Endodermal cell (in vitro differentiated cells): ENCODE measurements around the gene SCTR. TPM values are rescaled to one million over a fixed set of nuclear protein-coding genes. Genes with fewer than 3 reads are reported as not detected.

ENCODE experiments used
- DNase-seq: peaks from one replicate; pipeline ENCODE4 v3.0.0-alpha.2; 2017
- H3K27ac ChIP-seq: 2 replicates; pipeline ENCODE4 v1.5.1; 2013; ENCODE audit warnings: mild to moderate bottlenecking, low read depth, low read length, moderate library complexity
- H3K27me3 ChIP-seq: 2 replicates; pipeline ENCODE4 v1.6.1; 2013; ENCODE audit warnings: mild to moderate bottlenecking, low read length, moderate library complexity; ENCODE audit not compliant: insufficient read depth, control insufficient read depth, poor library complexity, severe bottlenecking
- H3K36me3 ChIP-seq: 2 replicates; pipeline ENCODE4 v1.7.0; 2013; ENCODE audit warnings: mild to moderate bottlenecking, low read length, moderate library complexity; ENCODE audit not compliant: control insufficient read depth, insufficient read depth
- H3K4me1 ChIP-seq: one replicate; pipeline ENCODE4 v1.7.0; 2013; ENCODE audit warnings: low read length; ENCODE audit not compliant: control insufficient read depth, insufficient read depth
- H3K4me3 ChIP-seq: 2 replicates; pipeline ENCODE4 v1.5.1; 2013; ENCODE audit warnings: mild to moderate bottlenecking, low read length, moderate library complexity
- H3K9ac ChIP-seq: 2 replicates; pipeline ENCODE4 v1.6.1; 2013; ENCODE audit warnings: mild to moderate bottlenecking, low read length, moderate library complexity; ENCODE audit not compliant: poor library complexity, severe bottlenecking; ENCODE audit errors: extremely low read depth
- H3K9me3 ChIP-seq: 2 replicates; pipeline ENCODE4 v1.6.1; 2013; ENCODE audit warnings: mild to moderate bottlenecking, low read length, moderate library complexity; ENCODE audit not compliant: control insufficient read depth
- H3K27ac Mint-ChIP-seq: 2 replicates; pipeline ENCODE4 v1.8.0; 2020; ENCODE audit warnings: mixed read lengths
- H3K27me3 Mint-ChIP-seq: 2 replicates; pipeline ENCODE4 v1.8.0; 2021; ENCODE audit warnings: mild to moderate bottlenecking, mixed read lengths; ENCODE audit not compliant: insufficient read depth
- H3K36me3 Mint-ChIP-seq: 2 replicates; pipeline ENCODE4 v1.8.0; 2020; ENCODE audit warnings: low read depth, mixed read lengths
- H3K4me1 Mint-ChIP-seq: 2 replicates; pipeline ENCODE4 v1.8.0; 2020; ENCODE audit warnings: mixed read lengths
- H3K4me3 Mint-ChIP-seq: 2 replicates; pipeline ENCODE4 v1.8.0; 2020; ENCODE audit warnings: mild to moderate bottlenecking, moderate library complexity, mixed read lengths
- H3K9me3 Mint-ChIP-seq: 2 replicates; pipeline ENCODE4 v1.8.0; 2020; ENCODE audit warnings: mild to moderate bottlenecking, mixed read lengths
- WGBS, 2 experiments: methylation state at CpG; one replicate each; pipeline versions ENCODE4 v1.1.5 to v1.1.7; 2013; ENCODE audit warnings: missing lambda C conversion rate in 2 of 2, mixed read lengths in 1 of 2; ENCODE audit not compliant: insufficient coverage in 1 of 2, insufficient read length in 1 of 2; 5-methylcytosine and 5-hydroxymethylcytosine counted together
- total RNA-seq, 2 donors: library from RNA; stranded (reverse); fragmentation: NEBNext Ultra II Directional in 1 of 2; extraction: Animal tissue kit (Norgen Biotek cat#: 25700) in 1 of 2; gene quantifications; 2 replicates in 1 of 2; 3 replicates in 1 of 2; pipeline ENCODE4 v1.2.1, GENCODE V29; 2021
- TF ChIP-seq, protein P1 (sequence below): fragments of 200-600 bp; sonication (generic); conservative IDR thresholded peaks from 2 replicates; pipeline ENCODE4 v1.5.0; 2021; ENCODE audit warnings: antibody characterized with exemption, mild to moderate bottlenecking

The SCTR gene
- total RNA-seq, 2 donors from 2014 or later = 0.20 to 0.49 TPM

- Histone ChIP-seq H3K4me1 (no peaks in the 10 kb centered on the region), H3K27ac (no peak overlapping the region), H3K4me3 (no peak overlapping the region), H3K9ac (no peak overlapping the region), H3K9me3 (no peaks in the 10 kb centered on the region), H3K27me3 (no peaks in the 10 kb centered on the region), H3K36me3 (no peaks in the 10 kb centered on the region)
- WGBS, 2 experiments = 92 to 100% methylated on average over 1 of the region's 1 CpG
- TF ChIP-seq, protein P1, sequence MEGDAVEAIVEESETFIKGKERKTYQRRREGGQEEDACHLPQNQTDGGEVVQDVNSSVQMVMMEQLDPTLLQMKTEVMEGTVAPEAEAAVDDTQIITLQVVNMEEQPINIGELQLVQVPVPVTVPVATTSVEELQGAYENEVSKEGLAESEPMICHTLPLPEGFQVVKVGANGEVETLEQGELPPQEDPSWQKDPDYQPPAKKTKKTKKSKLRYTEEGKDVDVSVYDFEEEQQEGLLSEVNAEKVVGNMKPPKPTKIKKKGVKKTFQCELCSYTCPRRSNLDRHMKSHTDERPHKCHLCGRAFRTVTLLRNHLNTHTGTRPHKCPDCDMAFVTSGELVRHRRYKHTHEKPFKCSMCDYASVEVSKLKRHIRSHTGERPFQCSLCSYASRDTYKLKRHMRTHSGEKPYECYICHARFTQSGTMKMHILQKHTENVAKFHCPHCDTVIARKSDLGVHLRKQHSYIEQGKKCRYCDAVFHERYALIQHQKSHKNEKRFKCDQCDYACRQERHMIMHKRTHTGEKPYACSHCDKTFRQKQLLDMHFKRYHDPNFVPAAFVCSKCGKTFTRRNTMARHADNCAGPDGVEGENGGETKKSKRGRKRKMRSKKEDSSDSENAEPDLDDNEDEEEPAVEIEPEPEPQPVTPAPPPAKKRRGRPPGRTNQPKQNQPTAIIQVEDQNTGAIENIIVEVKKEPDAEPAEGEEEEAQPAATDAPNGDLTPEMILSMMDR = no peak
- no peak overlapping the region for H3K27ac Mint-ChIP-seq
- H3K4me3 Mint-ChIP-seq = no peak overlapping the region
- H3K27me3 Mint-ChIP-seq = peaks cover 5% of the 10 kb centered on the region
- H3K36me3 Mint-ChIP-seq = no peaks in the 10 kb centered on the region
- no peak for DNase-seq
- peaks cover 4% of the 10 kb centered on the region for H3K4me1 Mint-ChIP-seq
- no peaks in the 10 kb centered on the region for H3K9me3 Mint-ChIP-seq
Observed at GRCh38 chr2:119512946-119513345, 11.3 kb downstream of the SCTR start.

GRCh38 chr2:119511989-119512388 is 12.3 kb downstream of the SCTR start:
- no peak for DNase-seq
- peaks cover 4% of the 10 kb centered on the region for H3K4me1 Mint-ChIP-seq
- H3K9me3 ChIP-seq = no peaks in the 10 kb centered on the region
- H3K4me1 ChIP-seq = no peaks in the 10 kb centered on the region
- H3K9me3 Mint-ChIP-seq = no peaks in the 10 kb centered on the region
- H3K9ac ChIP-seq = no peak overlapping the region
- H3K36me3 Mint-ChIP-seq = no peaks in the 10 kb centered on the region
- no peaks in the 10 kb centered on the region for H3K36me3 ChIP-seq
- TF ChIP-seq, protein P1 = no peak
- H3K27ac Mint-ChIP-seq = no peak overlapping the region
- H3K27ac ChIP-seq = no peak overlapping the region
- H3K27me3 Mint-ChIP-seq = peaks cover 2% of the 10 kb centered on the region
- H3K4me3 Mint-ChIP-seq = no peak overlapping the region
- WGBS, 2 experiments = 94 to 97% methylated on average over 2 to 3 of the region's 3 CpGs
- H3K27me3 ChIP-seq = no peaks in the 10 kb centered on the region
- no peak overlapping the region for H3K4me3 ChIP-seq

DNA sequence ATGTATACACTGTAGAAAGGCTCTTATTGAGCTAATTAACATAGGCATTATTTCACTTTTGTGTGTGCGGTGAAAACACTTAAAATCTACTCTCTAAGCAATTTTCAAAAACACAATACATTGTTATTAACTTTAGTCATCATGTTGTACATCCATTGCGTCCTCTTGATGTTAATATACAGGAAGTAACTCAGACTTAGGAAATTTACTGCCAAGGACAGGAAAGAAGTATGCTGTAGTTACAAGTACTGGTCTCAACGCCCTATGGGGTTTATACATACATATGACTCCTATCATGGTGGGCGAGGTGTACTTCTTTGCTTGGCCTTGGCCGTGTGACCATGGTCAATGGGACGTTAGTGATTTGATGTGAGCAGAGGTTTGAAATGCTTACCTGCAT is 15.5 kb downstream of the SCTR start:
- WGBS, 2 experiments = 90 to 95% methylated on average over 2 to 6 of the region's 6 CpGs
- no peaks in the 10 kb centered on the region for H3K4me1 ChIP-seq
- H3K36me3 ChIP-seq = no peaks in the 10 kb centered on the region
- no peak overlapping the region for H3K4me3 Mint-ChIP-seq
- H3K36me3 Mint-ChIP-seq = no peaks in the 10 kb centered on the region
- no peak overlapping the region for H3K4me3 ChIP-seq
- no peak for DNase-seq
- H3K4me1 Mint-ChIP-seq = no peaks in the 10 kb centered on the region
- no peaks in the 10 kb centered on the region for H3K9me3 ChIP-seq
- H3K27me3 ChIP-seq = no peaks in the 10 kb centered on the region
- no peak overlapping the region for H3K9ac ChIP-seq
- peaks cover 2% of the 10 kb centered on the region for H3K27me3 Mint-ChIP-seq
- TF ChIP-seq, protein P1 = no peak
- no peak overlapping the region for H3K27ac Mint-ChIP-seq
- H3K9me3 Mint-ChIP-seq = peaks cover 2% of the 10 kb centered on the region
- no peak overlapping the region for H3K27ac ChIP-seq
